Activated CD8-positive, alpha-beta T cell treated with anti-CD3 and anti-CD28 coated beads for 36 hours (primary cell): ENCODE results near the gene ATP4A. TPM values are rescaled to one million over a fixed set of nuclear protein-coding genes. Genes with fewer than 3 reads are reported as not detected.
A peak's percentile ranks its signal among the peaks of the same experiment; 100 is the strongest.

ENCODE experiments used
- ATAC-seq: fragments of 200-7000 bp; cut with Tn5 transposase; one replicate; pipeline ENCODE4 v1.10.0; 2021; ENCODE audit warnings: mild to moderate bottlenecking, moderate library complexity
- CTCF ChIA-PET: fragments of 350-600 bp; sonication (Branson Sonifier 250); formaldehyde crosslinking; loops from one replicate; lab custom pipeline; 2021; ENCODE audit warnings: antibody characterized with exemption; lab: Charles Lee
- POLR2A ChIA-PET: fragments of 350-600 bp; sonication (Branson Sonifier 250); formaldehyde crosslinking; loops from one replicate; lab custom pipeline; 2021; ENCODE audit warnings: antibody characterized with exemption; lab: Charles Lee
- DNase-seq: peaks from one replicate; pipeline ENCODE4 v3.0.0-alpha.2; 2020
- H3K27ac Mint-ChIP-seq: one replicate; pipeline ENCODE4 v1.8.0; 2021; ENCODE audit warnings: mild to moderate bottlenecking, mixed read lengths
- H3K27me3 Mint-ChIP-seq: one replicate; pipeline ENCODE4 v1.8.0; 2021; ENCODE audit warnings: mixed read lengths
- H3K36me3 Mint-ChIP-seq: one replicate; pipeline ENCODE4 v1.8.0; 2021; ENCODE audit warnings: low read depth, mixed read lengths
- H3K4me1 Mint-ChIP-seq: one replicate; pipeline ENCODE4 v1.8.0; 2021; ENCODE audit warnings: low read depth, mixed read lengths
- H3K4me3 Mint-ChIP-seq: one replicate; pipeline ENCODE4 v1.8.0; 2021; ENCODE audit warnings: mild to moderate bottlenecking, moderate library complexity, mixed read lengths
- H3K9me3 Mint-ChIP-seq: one replicate; pipeline ENCODE4 v1.8.0; 2021; ENCODE audit warnings: mixed read lengths
- intact Hi-C: fragments of 100-400 bp; cut with micrococcal nuclease; formaldehyde crosslinking; loops from one replicate; pipeline ENCODE4 v1.10.0; 2022
- total RNA-seq, 2 experiments: library from RNA; stranded (reverse); gene quantifications; one replicate each; pipeline ENCODE4 v1.2.3, GENCODE V29; 2021
- TF ChIP-seq, protein P1 (sequence below): fragments of 200-600 bp; IDR thresholded peaks from one replicate; pipeline ENCODE4 v1.8.0; 2022; ENCODE audit warnings: antibody characterized with exemption, mild to moderate bottlenecking

The ATP4A gene
- total RNA-seq: not detected

DNA sequence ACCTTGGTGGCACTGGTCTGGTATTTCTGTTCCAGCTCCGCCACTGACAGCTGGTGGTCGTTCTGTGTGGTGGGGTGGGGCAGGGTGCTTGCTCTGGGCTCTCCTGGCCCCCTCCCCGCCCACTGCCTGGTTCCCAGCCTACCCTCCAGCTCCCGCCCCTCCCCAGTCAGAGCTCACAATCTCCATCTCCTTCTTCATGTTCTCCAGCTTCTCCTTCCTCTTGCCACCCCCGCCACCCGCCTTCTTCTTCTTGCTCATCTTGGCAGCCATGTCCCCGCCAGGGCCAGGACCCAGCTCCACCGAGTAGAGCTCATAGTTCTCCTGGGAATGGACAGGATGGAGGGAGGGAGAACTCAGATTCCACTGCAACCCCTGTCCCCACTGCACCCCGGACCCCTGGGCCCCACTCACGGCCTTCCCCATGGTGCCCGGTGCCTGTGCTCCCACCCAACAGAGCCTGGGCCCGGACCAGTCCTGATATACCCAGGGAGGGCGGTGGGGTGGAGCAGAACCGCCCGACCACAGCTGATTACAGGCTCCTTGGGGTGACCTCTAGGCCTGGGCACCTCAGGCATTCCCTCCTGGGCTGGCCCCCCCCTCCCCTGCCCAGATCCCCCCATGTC, at the start of gene ATP4A:
TSS of gene ATP4A (minus strand) at position 452 of the 623 bp plus-strand sequence. CDS start at position 423, 29 bp downstream.
- DNase-seq: no peak
- H3K36me3 Mint-ChIP-seq: no peaks in the 10 kb centered on the region
- ATAC-seq: no peak
- peaks cover 46% of the 10 kb centered on the region for H3K27me3 Mint-ChIP-seq
- H3K27ac Mint-ChIP-seq: no peak within 1 kb of the TSS
- CTCF ChIA-PET: no interaction called here
- peaks cover 3% of the 10 kb centered on the region for H3K4me1 Mint-ChIP-seq
- TF ChIP-seq, protein P1, sequence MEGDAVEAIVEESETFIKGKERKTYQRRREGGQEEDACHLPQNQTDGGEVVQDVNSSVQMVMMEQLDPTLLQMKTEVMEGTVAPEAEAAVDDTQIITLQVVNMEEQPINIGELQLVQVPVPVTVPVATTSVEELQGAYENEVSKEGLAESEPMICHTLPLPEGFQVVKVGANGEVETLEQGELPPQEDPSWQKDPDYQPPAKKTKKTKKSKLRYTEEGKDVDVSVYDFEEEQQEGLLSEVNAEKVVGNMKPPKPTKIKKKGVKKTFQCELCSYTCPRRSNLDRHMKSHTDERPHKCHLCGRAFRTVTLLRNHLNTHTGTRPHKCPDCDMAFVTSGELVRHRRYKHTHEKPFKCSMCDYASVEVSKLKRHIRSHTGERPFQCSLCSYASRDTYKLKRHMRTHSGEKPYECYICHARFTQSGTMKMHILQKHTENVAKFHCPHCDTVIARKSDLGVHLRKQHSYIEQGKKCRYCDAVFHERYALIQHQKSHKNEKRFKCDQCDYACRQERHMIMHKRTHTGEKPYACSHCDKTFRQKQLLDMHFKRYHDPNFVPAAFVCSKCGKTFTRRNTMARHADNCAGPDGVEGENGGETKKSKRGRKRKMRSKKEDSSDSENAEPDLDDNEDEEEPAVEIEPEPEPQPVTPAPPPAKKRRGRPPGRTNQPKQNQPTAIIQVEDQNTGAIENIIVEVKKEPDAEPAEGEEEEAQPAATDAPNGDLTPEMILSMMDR: no peak
- POLR2A ChIA-PET: interaction anchor here (0.9 kb wide), 1 partner anchor 49 kb away, joined by 3 read pairs; the partner anchor contains the start of gene HAUS5
- no peak within 1 kb of the TSS for H3K4me3 Mint-ChIP-seq
- intact Hi-C loops: no loop called here
- H3K9me3 Mint-ChIP-seq: no peaks in the 10 kb centered on the region

DNA sequence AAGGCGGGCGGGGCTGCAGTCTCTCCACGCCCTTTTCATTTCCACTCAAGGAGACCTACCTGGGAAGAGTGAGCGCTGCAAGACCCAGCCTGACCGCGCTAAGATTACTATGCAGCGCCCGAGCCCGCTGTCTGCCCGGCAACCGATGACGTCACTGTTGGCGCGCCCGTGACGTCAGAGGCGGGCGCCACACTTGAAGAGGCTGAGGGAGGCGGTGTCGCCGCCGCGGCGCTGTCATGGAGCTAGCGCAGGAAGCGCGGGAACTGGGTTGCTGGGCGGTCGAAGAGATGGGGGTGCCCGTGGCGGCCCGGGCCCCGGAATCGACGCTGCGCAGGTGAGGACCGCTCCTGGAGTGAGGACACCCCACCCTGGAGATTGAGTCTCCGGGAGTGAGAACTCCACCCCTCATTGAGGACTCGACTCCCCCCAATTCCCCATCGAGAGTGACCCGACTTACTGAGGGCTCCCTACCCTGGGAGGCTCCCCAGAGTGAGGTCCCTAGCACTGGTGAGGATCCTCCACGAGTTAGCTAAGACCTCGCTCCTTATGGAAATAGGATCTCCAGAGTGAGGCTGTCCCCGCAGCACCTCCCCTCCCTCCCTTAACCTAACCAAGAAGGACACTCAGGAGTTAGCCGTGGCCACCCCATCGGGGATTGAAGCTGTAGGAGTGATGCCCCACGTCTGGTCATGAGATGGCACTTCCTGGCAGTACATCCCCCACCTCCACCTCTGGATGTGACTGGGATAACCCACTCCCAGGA, 49.3 kb upstream of the ATP4A start, which contains the start of gene HAUS5:
TSS of gene HAUS5 (plus strand) at position 177 of the 763 bp plus-strand sequence. CDS start at position 237, 60 bp downstream.
- Mint-ChIP-seq H3K27ac (peak within 1 kb of the TSS; percentile 94), H3K27me3 (no peaks in the 10 kb centered on the region), H3K4me1 (peaks cover 23% of the 10 kb centered on the region), H3K9me3 (peaks cover 6% of the 10 kb centered on the region), H3K36me3 (peaks cover 9% of the 10 kb centered on the region), H3K4me3 (peak within 1 kb of the TSS; percentile 84)
- CTCF ChIA-PET: interaction anchor here (0.9 to 4.3 kb wide), 3 partner anchors 55 to 118 kb away, joined by 3 to 19 read pairs (median 5); no protein-coding TSS in a partner anchor
- DNase-seq (peak; percentile 98), ATAC-seq (peak; percentile 96)
- POLR2A ChIA-PET: interaction anchor here (0.6 to 2.1 kb wide), 10 partner anchors 10 to 128 kb away, joined by 3 to 13 read pairs (median 4); partner anchors contain the start of genes ATP4A and RBM42
- TF ChIP-seq, protein P1: no peak
- intact Hi-C loops: no loop called here

DNA sequence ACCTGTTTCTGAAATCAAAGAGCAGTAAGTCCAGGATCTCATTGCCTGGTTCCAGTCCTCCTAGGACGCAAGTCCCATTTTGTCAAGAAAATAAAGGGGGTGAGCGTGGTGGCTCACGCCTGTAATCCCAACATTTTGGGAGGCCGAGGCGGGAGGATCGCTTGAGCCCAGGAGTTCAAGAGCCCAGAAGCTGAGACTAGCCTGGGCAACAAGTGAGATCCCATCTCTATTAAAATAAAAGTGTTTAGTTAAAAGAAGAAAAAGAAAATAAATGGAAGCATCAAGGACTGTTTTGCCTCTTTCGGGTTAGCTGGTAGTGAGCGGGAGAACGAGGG, 48.7 kb upstream of the ATP4A start:
- peaks cover 12% of the 10 kb centered on the region for H3K36me3 Mint-ChIP-seq
- H3K27ac Mint-ChIP-seq: peak overlapping the region; percentile 94
- intact Hi-C loops: no loop called here
- no peak for ATAC-seq
- TF ChIP-seq, protein P1: no peak
- no peak for DNase-seq
- ChIA-PET POLR2A (interaction anchor here (1.3 to 2.1 kb wide), 5 partner anchors 11 to 49 kb away, joined by 3 to 13 read pairs (median 5); partner anchors contain the start of gene ATP4A), CTCF (interaction anchor here (0.9 to 4.3 kb wide), 3 partner anchors 20 to 64 kb away, joined by 3 to 19 read pairs (median 4); no protein-coding TSS in a partner anchor)
- H3K9me3 Mint-ChIP-seq: peaks cover 9% of the 10 kb centered on the region
- peaks cover 2% of the 10 kb centered on the region for H3K27me3 Mint-ChIP-seq
- H3K4me3 Mint-ChIP-seq: peak overlapping the region; percentile 84
- H3K4me1 Mint-ChIP-seq: peaks cover 23% of the 10 kb centered on the region

DNA sequence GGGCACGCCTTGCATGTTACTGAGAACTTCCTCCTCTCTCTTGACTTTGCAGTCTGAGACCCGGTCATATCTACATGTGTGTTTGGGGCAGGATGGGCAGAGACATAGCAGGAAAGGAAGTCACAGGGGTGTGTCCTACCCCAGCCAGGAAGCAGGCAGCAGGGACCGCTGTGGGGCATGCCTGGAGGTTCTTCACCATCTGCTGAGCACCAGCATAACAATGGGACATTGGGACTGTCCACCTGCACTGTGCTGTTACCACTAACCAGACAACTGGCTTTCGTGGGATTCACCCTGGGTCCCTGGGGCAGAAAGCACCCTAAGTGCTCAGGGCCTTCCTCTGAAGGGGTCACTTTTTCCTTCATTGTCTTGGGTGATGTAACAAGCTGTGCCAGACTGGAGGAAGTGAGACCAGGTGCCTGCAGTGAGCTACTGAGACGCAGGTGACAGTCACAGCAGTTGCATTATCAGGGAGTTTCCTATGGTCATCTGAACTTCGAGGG, 46.4 kb upstream of the ATP4A start:
- H3K27me3 Mint-ChIP-seq: peaks cover 2% of the 10 kb centered on the region
- DNase-seq (peak; percentile 42), ATAC-seq (no peak)
- intact Hi-C loops: no loop called here
- peak overlapping the region; percentile 82 for H3K27ac Mint-ChIP-seq
- ChIA-PET CTCF (interaction anchor here (1.2 to 4.3 kb wide), 3 partner anchors 17 to 99 kb away, joined by 3 to 19 read pairs (median 5); no protein-coding TSS in a partner anchor), POLR2A (interaction anchor here (1.0 kb wide), 1 partner anchor 35 kb away, joined by 3 read pairs; no protein-coding TSS in a partner anchor)
- peaks cover 2% of the 10 kb centered on the region for H3K36me3 Mint-ChIP-seq
- no peak overlapping the region for H3K4me3 Mint-ChIP-seq
- peaks cover 23% of the 10 kb centered on the region for H3K4me1 Mint-ChIP-seq
- peaks cover 9% of the 10 kb centered on the region for H3K9me3 Mint-ChIP-seq
- TF ChIP-seq, protein P1: no peak
